HG03558 (cell line): ENCODE results near the gene FLNA.

ENCODE experiments used
- ATAC-seq: cut with Tn5 transposase; IDR thresholded peaks from one replicate; pipeline ENCODE4 v1.9.1; 2021; ENCODE audit warnings: moderate number of reproducible peaks; ENCODE audit not compliant: unreplicated experiment; ENCODE audit errors: extremely low read depth

FLNA gene

DNA sequence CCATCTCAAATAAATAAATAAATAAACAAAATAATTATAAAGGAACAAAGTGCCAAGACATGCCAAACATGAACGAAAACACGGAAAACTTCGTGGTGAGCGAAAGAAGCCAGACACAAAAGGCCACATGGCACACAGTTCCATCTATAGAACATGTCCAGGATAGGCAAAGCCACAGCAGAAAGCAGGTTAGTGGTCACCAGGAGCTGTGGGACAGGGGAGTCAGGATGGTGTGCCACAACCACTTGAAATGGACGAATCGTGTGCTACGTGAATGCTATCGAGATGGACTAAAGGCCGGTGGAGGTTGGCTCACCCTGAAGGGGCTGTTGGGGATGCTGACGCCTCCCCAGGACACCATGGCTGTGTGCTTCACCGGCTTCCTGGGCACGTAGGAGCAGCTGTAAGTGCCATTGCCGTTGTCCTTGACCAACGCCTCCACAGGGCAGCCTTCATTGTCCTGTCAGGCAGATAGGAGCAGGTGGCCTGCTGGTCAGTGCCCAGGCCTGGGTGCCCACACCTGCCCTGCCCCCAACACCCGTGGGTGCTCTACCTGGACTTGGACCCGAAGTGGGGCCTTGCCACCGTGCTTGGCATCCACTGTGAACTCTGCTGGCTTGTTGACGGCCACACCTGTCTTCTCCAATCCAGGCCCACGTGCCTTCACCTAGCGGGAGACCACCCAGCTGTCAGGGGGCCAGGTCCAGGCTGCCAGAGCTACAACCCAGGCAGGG lies 10.6 kb downstream of the FLNA start:
- ATAC-seq, result no peak

DNA sequence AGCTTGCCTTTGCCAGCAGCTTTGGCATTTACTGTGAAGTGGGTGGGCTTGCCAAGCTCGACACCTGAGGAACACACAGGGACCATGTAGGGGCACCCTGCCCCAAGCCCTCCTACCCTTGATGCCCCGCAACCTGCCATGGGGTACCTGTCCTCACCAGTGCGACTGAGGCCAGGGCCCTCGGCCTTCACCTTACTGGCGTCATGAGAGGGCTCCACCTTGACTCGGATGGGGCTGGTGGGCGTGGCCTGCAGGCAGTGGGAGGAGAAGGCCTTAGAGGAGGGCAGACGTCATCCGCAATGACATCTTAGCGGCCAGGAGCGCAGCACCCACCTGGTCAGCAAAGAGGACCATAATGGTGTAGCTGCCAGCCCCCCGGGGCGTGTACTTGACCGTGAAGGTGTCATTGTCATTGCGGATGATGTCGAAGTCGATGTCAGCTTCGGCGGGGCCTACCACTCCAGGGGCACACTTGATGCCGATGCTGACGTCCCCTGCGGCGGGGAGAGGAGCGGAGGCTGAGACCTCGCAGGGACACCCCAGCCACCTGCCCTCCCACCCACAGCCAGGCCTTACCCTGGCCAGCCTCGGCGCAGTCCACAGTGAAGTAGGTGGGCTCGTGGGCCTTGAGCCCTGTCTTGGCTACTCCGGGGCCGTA lies 12.2 kb downstream of the FLNA start:
- ATAC-seq, result no peak

DNA sequence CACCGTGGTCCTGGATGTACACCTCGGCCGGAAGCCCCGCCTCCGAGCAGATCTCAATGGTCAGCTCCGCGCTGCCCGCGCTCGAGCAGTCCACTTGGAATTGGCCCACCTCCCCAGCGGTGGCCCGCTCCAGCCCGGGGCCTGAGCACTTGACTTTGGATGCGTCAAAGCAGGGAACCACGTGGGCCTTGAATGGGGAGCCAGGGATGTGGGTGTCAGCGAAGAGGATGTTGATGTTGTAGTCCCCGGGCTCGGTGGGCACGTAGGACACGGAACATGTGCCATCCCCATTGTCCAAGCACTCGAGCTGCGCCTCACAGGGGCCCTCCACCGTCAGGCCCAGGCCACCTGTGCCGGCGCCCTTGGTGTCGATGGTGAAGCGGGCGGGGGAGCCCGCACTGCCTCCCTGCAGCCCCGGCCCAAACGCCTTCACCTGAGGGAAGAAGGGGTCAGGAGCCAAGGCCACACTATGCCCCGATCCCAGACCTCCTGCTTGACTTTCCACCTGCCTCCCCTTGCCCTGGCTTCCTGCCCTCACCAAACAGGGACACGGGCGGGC lies 14.2 kb downstream of the FLNA start:
- no peak for ATAC-seq

DNA sequence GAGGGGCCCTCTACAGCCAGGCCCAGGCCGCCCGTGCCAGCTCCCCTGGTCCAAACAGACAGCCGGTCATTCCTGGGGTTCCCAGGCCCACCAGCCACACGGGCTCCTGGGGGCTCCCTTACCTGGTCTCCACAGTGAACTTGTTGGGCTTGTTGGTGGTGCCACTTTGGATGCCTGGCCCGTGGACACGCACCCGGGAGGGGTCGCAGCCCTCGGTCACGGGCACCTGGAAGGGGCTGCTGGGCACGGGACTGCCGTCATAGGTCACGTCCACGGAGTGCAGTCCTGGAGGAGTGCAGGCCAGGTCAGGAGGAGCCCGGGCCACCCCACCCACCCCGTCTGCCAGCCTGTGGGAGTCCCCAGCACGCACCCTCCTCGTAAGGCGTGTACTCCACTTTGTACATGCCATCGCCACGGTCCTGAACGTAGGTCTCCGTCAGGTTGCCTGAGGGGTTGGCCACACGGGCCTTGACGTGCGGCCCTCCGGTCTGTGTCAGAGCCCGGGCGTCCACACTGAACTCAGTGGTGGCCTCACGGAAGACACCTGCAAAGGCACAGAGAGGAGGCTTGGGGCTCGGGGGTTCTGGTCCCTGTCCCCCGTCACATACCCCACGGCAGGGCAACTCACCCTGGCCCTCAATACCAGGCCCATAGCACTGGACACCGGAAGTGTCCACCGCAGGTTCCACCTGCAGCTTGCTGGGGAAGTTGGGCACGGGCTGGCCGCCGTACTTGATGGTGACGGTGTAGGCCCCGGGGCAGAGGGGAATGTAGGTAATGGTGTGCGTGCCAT lies 14.9 kb downstream of the FLNA start:
- ATAC-seq, result no peak

DNA sequence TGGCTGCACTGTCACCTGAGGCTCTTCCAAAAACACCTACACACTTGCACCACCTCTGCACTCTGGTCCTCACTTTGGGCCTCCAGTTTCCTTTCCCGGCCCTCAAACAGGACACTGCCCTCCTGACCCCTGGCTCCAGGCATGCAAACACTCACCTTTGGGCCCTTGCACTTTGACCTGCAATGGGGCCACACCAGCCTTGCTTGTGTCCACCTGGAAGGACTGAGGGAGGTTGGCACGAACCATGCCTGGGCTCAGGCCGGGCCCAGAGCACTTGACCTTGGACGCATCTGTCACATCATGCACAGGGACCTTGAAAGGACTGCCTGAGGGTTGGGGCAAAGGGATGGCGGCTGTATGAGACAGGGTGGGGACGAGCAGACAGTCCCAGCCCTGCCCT lies 15.6 kb downstream of the FLNA start:
- no peak for ATAC-seq

DNA sequence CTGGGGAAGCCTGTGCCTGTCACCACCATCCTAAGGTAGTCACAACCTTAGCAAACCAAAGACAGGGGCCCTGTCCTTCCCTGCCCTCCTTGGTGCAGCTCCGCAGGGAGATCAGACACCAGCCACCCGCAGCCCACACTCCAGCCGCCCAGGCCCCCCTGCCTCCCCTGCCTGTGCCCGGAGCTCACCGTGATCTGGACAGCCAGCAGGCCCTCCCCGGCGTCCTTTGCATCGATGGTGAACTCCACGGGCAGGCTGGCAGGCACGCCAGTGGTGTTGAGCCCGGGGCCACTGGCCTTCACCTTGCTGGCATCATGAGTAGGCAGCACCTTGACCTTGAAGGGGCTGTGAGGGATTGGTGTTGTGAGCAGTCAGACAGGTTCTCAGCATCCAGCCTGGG lies 16.4 kb downstream of the FLNA start:
- no peak for ATAC-seq

DNA sequence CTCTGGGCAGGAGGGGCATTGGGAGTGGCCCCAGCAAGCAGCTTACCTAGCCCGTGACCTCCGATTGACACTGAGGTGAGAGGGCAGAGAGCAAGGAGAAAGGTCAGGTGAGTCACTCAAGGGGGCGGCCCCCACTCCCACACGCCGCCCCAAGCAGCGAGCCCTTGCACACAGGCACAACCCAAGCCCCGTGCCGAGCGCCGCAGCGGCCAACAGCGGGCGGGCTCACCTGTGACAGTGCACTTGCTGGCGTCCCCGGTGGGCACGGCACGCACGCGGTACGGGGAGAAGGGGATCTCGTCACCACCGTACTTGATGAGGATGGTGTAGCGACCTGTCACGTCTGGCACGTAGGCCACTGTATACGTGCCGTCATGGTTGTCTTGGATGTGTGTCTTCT lies 17.2 kb downstream of the FLNA start:
- ATAC-seq, result no peak

DNA sequence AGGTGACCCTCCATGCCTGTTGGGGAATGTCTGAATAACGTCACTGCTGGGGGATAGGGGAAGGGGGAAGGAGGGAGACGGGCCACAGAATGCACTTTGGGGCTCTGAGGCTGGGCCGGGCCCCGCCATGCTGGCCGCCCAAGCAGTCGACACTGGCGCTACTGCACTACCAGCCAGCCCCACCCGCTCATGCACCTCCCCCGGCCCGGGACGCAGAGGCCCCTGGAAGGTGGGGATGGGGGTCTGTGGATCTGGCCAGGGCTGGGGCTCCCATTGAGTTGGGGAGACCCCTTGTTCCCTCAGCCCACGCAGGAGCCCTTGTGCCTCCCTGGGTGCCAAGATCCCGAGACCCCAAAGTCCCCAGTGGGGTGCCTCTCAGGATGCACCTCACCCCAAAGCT lies 17.8 kb downstream of the FLNA start:
- no peak for ATAC-seq

DNA sequence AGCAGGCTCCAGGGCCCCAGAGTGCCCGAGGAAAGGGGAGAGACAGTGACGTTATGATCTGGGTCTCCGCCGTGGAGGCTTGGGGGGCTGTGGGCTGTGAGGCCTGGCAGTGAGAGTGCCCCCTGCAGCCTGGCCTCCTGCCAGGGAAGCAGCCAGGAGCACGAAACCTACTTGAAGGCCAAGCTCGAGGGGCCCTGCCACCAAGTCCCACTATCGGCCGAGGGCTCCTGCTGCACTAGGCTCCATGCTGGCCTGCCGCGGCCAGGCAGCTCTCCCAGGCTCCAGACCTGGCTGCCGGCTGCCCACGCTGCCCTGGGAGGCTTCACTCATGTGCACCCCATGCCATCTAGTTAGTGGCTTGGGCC lies 18.7 kb downstream of the FLNA start:
- ATAC-seq, result no peak

DNA sequence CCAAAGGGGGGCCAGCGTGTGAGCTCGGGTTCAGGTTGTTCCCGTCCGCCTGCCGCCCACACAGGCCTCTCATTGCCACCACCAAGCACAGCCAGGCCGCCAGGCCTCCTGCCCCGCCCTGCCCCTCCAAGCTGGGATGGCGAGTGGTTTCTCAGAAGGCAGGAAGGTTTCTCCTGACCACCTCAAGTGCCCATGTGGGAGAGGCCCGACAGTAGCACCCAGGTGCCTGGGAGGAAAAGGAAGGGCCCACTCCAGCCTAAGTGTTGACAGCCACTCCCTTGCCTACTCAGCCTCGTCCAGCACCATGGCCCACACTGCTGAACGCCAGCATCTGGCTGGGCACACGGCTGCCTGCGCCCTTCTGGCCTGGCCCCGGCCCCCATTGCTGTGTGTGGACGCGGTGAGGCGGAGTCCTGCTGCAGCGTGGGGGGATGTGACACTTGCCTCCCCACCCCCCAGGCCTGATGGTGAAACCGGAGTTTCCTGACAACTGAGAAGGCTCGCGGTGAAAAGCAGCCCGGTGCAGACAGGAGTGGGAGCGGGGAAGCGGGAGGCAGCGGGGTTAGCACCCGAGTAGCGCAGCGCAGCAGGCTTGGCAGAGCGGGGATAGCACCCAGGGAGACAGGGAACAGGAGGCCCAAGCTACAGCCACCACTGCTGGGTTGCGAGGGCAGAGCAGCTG lies 19.2 kb downstream of the FLNA start:
- no peak for ATAC-seq

DNA sequence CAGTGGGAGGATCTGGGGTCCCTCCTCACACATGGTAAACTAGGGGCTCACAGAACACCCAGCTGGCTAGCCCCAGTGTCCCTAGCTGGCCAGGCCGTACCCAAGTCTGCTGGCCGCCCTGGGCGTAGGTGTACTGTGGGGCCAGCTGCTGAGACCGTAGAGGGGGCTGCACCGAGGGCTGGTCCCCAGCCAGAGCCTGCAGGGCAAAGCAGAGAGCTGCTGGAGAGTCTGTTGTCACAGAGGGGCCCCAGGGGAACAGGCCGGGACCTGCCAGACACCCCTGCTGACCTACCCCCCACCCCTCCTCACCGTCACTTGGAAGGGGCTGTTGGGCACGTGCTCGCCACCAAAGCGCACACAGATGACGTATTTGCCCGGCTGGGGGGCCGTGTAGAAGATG lies 19.9 kb downstream of the FLNA start:
- ATAC-seq, result no peak

DNA sequence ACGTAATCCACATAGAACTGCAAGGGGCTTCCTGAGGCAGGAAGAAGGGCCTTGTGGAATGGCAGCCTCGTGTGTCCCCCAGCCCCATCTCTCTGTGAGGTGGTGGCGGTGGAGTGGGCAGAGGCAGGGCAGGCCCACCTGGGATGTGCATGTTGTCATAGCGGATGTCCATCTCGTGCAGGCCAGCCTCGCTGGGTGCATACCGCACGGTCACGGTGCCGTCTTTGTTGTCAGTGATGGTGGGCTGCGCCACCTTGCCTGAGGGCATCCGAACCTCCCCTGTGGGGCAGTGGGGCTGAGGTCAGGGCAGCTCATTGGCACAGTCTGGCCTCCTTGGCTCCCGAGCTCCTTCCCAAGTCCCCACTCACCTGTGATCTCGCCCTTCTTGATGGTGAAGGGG lies 20.4 kb downstream of the FLNA start:
- no peak for ATAC-seq

DNA sequence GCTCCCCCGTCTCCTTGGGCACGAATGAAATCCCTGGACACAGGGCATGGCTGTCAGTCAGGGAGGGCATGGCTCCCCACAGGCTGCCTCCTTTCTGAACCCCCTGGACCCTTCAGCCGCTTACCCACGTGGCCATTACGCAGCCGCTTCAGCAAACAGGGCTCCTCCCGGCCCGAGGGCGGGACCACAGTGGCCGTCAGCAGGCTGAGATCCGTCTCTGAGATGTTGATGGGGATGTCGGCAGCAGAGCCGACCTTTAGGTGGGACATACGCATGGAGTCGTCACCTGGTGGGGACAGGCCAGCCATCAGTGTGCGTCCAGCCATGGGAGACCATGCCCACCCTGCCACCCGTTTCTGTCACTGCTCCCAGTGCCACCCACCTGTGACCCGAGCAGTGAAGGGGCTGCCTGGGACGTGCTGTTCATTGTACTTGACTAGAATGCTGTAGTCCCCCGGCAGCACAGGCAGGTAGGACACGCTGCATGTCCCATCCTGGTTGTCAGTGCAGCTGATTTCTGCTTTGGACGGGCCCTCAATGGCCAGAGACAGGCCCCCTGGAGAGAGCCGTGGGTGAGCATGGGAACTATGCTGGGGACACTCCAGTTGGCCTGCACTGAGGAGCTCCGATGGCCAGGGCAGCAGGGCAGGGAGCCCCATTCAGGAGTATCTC lies 21.1 kb downstream of the FLNA start:
- ATAC-seq, result no peak

DNA sequence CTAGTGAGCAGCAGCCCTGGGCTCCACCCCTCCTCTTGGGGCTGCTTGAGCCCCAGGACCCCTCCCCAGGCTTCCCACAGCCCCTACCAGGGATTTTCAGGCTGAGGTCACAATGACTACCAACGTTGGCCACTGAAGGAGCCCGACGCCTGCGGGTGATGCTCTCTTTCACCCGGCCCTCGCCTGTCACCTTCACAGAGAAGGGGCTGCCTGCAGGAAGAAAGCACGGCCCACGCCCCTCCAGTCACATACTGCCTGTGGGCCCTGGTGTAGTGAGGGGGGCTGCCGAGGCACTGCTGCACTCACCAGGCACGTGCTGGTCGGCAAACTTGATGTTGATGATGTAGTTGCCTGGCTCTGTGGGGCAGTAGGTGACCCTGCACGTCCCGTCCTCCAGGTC lies 22.0 kb downstream of the FLNA start:
- ATAC-seq, result no peak

DNA sequence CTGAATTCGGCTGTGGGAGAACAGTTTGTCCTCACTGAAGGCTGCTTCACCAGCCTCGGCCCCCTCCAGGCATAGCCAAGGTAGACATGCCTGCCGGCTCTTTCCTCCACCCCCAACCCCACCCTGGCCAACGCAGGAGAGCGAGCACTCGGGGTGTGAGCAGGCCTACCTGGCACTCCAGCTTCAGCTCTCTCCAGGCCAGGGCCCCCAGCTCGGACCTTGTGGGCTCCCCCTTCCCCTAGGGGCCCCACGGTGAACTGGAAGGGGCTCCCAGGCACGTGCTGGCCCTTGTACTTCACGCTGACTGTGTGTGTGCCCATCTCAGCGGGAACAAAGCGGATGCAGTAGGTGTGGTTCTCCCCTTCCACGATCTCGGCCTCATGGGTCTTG lies 22.4 kb downstream of the FLNA start:
- ATAC-seq, result no peak

DNA sequence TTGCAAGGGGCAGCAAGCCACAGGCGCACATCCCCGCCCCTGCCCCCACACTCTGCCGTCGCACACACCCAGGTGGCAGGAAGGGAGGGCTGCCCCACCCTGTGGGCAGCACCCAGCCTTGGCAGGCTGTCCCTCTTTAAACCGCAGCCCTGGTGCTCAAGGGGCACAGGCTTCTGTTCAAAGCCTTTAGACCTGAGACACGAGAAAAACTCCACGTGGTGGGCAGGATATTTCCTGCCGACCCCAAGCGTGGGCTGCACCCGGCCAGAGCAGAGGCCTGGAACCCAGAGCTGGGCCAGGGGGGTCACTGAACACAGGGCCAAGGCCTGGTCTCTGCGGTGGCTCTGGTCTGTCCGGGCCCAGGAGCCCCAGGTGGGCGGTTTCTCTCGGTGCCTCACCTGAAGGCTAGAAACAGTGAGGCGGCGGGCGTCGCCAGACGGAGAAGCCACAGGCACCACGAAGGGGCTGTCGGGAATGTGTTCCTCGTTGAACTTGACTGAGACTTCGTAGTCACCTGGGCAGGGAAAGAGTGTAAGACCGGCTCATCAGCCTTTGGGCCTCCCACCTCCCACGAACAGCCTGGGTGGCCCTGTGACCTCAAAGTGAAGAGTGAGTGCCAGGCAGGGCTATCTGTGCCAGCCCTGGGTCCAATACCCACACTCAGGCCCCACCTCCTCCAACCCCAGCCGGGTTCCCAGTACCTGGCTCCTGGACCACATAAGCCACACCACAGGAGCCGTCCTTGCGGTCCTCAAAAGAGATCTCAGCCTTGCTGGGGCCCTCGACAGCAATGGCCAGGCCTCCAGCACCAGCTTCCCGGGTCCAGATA lies 23.0 kb downstream of the FLNA start:
- no peak for ATAC-seq

DNA sequence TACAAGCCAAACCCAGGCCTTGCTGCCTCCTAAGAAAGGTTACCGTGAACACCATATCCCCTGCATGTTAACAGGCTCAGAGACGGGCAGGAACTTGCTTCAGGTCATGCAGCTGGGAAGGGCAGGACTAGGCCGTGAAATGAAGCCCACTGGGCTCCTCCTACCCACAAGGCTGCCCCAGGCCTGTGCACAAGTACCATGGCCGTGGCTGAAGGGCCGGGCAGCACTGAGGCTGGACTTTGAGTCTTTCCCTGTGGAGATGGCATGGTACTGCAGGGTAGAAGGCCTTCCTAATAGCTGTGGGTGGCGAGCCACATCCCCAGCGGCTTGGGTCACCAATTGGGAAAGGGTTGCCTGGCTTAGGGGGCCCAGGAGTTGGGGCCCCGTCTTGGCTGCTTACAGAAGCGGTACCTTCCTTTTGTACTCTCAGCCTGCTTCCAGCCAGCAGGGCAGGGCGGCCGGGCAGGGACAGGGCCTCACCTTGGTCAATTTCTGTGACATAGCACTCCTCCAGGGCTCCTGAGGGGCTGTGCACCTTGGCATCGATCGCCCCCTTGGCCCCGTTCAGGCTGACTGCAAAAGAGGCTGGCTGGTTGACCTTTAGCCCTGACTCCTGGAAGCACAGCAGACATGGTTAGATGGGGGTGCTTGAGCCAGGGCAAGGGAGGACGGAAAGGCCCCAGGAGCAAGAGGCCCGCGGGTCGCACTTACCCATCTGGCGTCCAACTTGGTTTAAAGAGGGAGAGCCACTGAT lies 23.8 kb downstream of the FLNA start:
- ATAC-seq, result no peak

DNA sequence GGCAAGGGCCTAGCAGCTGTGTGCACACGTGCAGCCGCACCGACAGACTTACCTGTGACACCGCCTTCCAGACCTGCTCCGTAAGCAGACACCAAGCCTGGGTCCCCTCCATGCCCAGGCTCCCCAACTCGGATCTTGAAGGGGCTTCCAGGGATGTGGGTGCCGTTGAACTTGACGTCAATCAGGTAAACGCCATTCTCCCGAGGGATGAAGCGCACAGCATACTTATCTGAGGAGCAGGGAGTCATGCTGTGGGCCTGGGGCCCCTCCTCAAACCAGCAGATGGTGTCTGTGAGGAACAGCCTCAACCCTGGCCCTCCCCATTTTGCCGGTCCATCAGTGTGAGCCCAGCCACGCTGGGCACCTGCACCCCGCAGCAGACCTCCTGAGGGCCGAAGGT lies 24.5 kb downstream of the FLNA start:
- no peak for ATAC-seq
